HepG2 (cell line): ENCODE measurements around the gene MAGI1. TPM values are rescaled to one million over a fixed set of nuclear protein-coding genes. Genes with fewer than 3 reads are reported as not detected.
A peak's percentile ranks its signal among the peaks of the same experiment; 100 is the strongest.

Experiments
- ATAC-seq: fragments of 200-7000 bp; cut with Tn5 transposase; 3 replicates; pipeline ENCODE4 v1.9.1; 2020; ENCODE audit warnings: mild to moderate bottlenecking, moderate library complexity
- BruUV-seq: library from RNA; stranded (reverse); fragments of 400-500 nt; replicated peaks from 2 replicates; lab custom pipeline; 2021; lab: Mats Ljungman, UMichigan
- CTCF ChIA-PET: fragments of 300-600 bp; formaldehyde crosslinking; extraction: SDS; loops from one replicate; lab custom pipeline; 2021; ENCODE audit warnings: low total read pairs, inconsistent platforms, low intra/inter-chr PET ratio; lab: Yijun Ruan, JAX
- POLR2A ChIA-PET: fragments of 350-600 bp; sonication (Branson Sonifier 250); formaldehyde crosslinking; loops from one replicate; lab custom pipeline; 2020; ENCODE audit warnings: antibody characterized with exemption, inconsistent platforms; lab: Yijun Ruan, JAX
- DNase-seq: peaks from one replicate; pipeline ENCODE4 v3.0.0-alpha.2; 2015; ENCODE audit warnings: low spot score
- FAIRE-seq: peaks from 3 replicates; lab custom pipeline; 2011; peaks lifted over from hg19 to GRCh38; lab: Jason Lieb, UNC
- H2AFZ ChIP-seq: one replicate; pipeline ENCODE4 v1.6.1; 2011; ENCODE audit warnings: low read length, inconsistent platforms
- H3K27ac ChIP-seq: fragments of 300-600 bp; 3 replicates; pipeline ENCODE4 v1.8.0; 2011; ENCODE audit warnings: mixed run types, mild to moderate bottlenecking, mixed read lengths, low read length, inconsistent platforms; ENCODE audit not compliant: insufficient read depth; ENCODE audit errors: extremely low read length
- H3K27me3 ChIP-seq, 2 experiments: fragments of 200-600 bp in 1 of 2; 2 replicates in 1 of 2; 3 replicates in 1 of 2; pipeline versions ENCODE4 v1.6.0 to v1.8.0; 2011; ENCODE audit warnings: low read length in 2 of 2, mild to moderate bottlenecking in 2 of 2, moderate library complexity in 2 of 2, inconsistent platforms in 1 of 2; ENCODE audit not compliant: insufficient read depth in 2 of 2, control insufficient read depth in 1 of 2
- H3K36me3 ChIP-seq, 2 experiments: fragments of 200-600 bp in 1 of 2; replicated peaks in 1 of 2; 2 replicates in 1 of 2; 3 replicates in 1 of 2; pipeline versions ENCODE4 v1.5.1 to v1.8.0; 2011; ENCODE audit warnings: low read length in 2 of 2, inconsistent platforms in 1 of 2; ENCODE audit not compliant: insufficient read depth in 2 of 2, control insufficient read depth in 1 of 2
- H3K4me1 ChIP-seq: 2 replicates; pipeline ENCODE4 v1.5.1; 2012; ENCODE audit warnings: low read length, inconsistent platforms; ENCODE audit not compliant: insufficient read depth
- H3K4me2 ChIP-seq: 2 replicates; pipeline ENCODE4 v1.6.0; 2011; ENCODE audit warnings: low read depth, low read length, inconsistent platforms
- H3K4me3 ChIP-seq, 3 experiments: fragments of 200-600 bp in 1 of 3; sonication (generic), shearing (Covaris generic) in 1 of 3; replicated peaks in 1 of 3; 2 replicates each; pipeline ENCODE4 v1.5.1; 2011 to 2016; ENCODE audit warnings: low read length in 3 of 3, inconsistent platforms in 2 of 3, low read depth in 2 of 3, mild to moderate bottlenecking in 2 of 3, control low read depth in 1 of 3, mixed read lengths in 1 of 3; ENCODE audit not compliant: insufficient read depth in 1 of 3
- H3K79me2 ChIP-seq: one replicate; pipeline ENCODE4 v1.6.1; 2011; ENCODE audit warnings: low read length, inconsistent platforms; ENCODE audit not compliant: insufficient read depth
- H3K9ac ChIP-seq: 2 replicates; pipeline ENCODE4 v1.6.0; 2011; ENCODE audit warnings: mild to moderate bottlenecking, low read depth, low read length, inconsistent platforms; ENCODE audit not compliant: insufficient read depth
- H3K9me3 ChIP-seq: 2 replicates; pipeline ENCODE4 v1.5.1; 2012; ENCODE audit warnings: mild to moderate bottlenecking, low read length
- H4K20me1 ChIP-seq: 2 replicates; pipeline ENCODE4 v1.6.0; 2011; ENCODE audit warnings: inconsistent platforms, mild to moderate bottlenecking, low read length, moderate library complexity; ENCODE audit not compliant: insufficient read depth
- CEBPG ChIP-seq: IDR thresholded peaks from 2 replicates; pipeline ENCODE4 v1.6.1; 2016
- DR1 ChIP-seq: sonication (generic); formaldehyde crosslinking; IDR thresholded peaks from 2 replicates; pipeline ENCODE4 v1.8.0; 2021; ENCODE audit warnings: mild to moderate bottlenecking, missing genetic modification reagents, inconsistent platforms
- FOSL2 ChIP-seq: sonication (generic); formaldehyde crosslinking; IDR thresholded peaks from 2 replicates; pipeline ENCODE4 v1.4.0; 2020; ENCODE audit warnings: missing genetic modification reagents
- GATA4 ChIP-seq: sonication (generic); IDR thresholded peaks from 2 replicates; pipeline ENCODE4 v1.6.1; 2016; ENCODE audit warnings: antibody characterized with exemption, low read depth, borderline replicate concordance
- IKZF1 ChIP-seq: fragments of 450-650 bp; IDR thresholded peaks from 2 replicates; pipeline ENCODE4 v1.7.1; 2016
- JARID2 ChIP-seq: sonication (generic); formaldehyde crosslinking; IDR thresholded peaks from 2 replicates; pipeline ENCODE4 v1.8.1; 2023; ENCODE audit warnings: missing genetic modification reagents, inconsistent platforms; ENCODE audit not compliant: insufficient replicate concordance
- KMT2A ChIP-seq: sonication (generic); formaldehyde crosslinking; IDR thresholded peaks from 2 replicates; pipeline ENCODE4 v1.4.0; 2020; ENCODE audit warnings: missing genetic modification reagents
- MYC ChIP-seq: sonication (generic); formaldehyde crosslinking; IDR thresholded peaks from 2 replicates; pipeline ENCODE4 v1.9.0; 2021; ENCODE audit warnings: missing genetic modification reagents, borderline replicate concordance
- NCOA2 ChIP-seq: sonication (generic); formaldehyde crosslinking; IDR thresholded peaks from 2 replicates; pipeline ENCODE4 v1.8.0; 2022; ENCODE audit warnings: inconsistent platforms
- ONECUT2 ChIP-seq: sonication (generic); formaldehyde crosslinking; IDR thresholded peaks from 2 replicates; pipeline ENCODE4 v1.4.0; 2020; ENCODE audit warnings: missing genetic modification reagents
- ZNF274 ChIP-seq: sonication (generic); formaldehyde crosslinking; IDR thresholded peaks from 2 replicates; pipeline ENCODE4 v1.5.1; 2020; ENCODE audit warnings: mild to moderate bottlenecking, missing genetic modification reagents
- ZNF629 ChIP-seq: sonication (generic); formaldehyde crosslinking; conservative IDR thresholded peaks from 2 replicates; pipeline ENCODE4 v1.5.0; 2020; ENCODE audit warnings: missing genetic modification reagents
- ZNF749 ChIP-seq: sonication (generic); formaldehyde crosslinking; IDR thresholded peaks from 2 replicates; pipeline ENCODE4 v1.8.0; 2022; ENCODE audit warnings: mild to moderate bottlenecking, missing genetic modification reagents, moderate library complexity, borderline replicate concordance
- ZNF788 ChIP-seq: sonication (generic); formaldehyde crosslinking; IDR thresholded peaks from 2 replicates; pipeline ENCODE4 v1.5.0; 2020; ENCODE audit warnings: mild to moderate bottlenecking, missing genetic modification reagents, borderline replicate concordance
- ZNF878 ChIP-seq: sonication (generic); formaldehyde crosslinking; IDR thresholded peaks from 2 replicates; pipeline ENCODE4 v1.8.1; 2023; ENCODE audit warnings: mild to moderate bottlenecking, missing genetic modification reagents, moderate library complexity
- WGBS: methylation state at CpG from one replicate; pipeline ENCODE4 v1.1.6; 2017; ENCODE audit warnings: low lambda C conversion rate; 5-methylcytosine and 5-hydroxymethylcytosine counted together
- in situ Hi-C: cut with HindIII; loops from 2 replicates; pipeline ENCODE4 v1.10.0; 2017; ENCODE audit warnings: low pct_unique_long_range_greater_than_20kb; ENCODE audit not compliant: extremely low pct_ligation_motif_present
- intact Hi-C: fragments of 100-400 bp; cut with micrococcal nuclease; formaldehyde crosslinking; loops from one replicate; pipeline ENCODE4 v1.10.0; 2022; ENCODE audit not compliant: unreplicated experiment
- polyA plus RNA-seq, 8 experiments: library from polyadenylated mRNA; depleted of rRNA in 3 of 8; stranded (reverse) in 7 of 8; unstranded in 1 of 8; fragments of >200 nt; fragmentation: Illumina TruSeq in 4 of 8; extraction: Trizol in 4 of 8; gene quantifications; 2 replicates each; pipeline versions ENCODE4 v1.2.1 to v1.2.3, GENCODE V29; 2011 to 2016; ENCODE audit warnings: low read depth in 4 of 8, missing spikeins in 1 of 8, mixed read lengths in 1 of 8; ENCODE audit not compliant: insufficient read depth in 1 of 8
- total RNA-seq, 5 experiments: library from RNA; depleted of rRNA; stranded (reverse); fragments of >200 nt; fragmentation: Illumina TruSeq; extraction: Trizol; gene quantifications; 2 replicates each; pipeline ENCODE4 v1.2.3, GENCODE V29; 2016; ENCODE audit warnings: low read depth in 1 of 5
- TF ChIP-seq, protein P1 (sequence below), 2 experiments: fragments of 450-650 bp in 1 of 2; sonication (generic) in 1 of 2; formaldehyde crosslinking; IDR thresholded peaks; 2 replicates each; pipeline versions ENCODE4 v1.5.0 to v1.8.0; 2020 to 2022; ENCODE audit warnings: mild to moderate bottlenecking in 1 of 2, missing genetic modification reagents in 1 of 2
- TF ChIP-seq, protein P2 (sequence below): sonication (generic); formaldehyde crosslinking; IDR thresholded peaks from 2 replicates; pipeline ENCODE4 v1.9.0; 2022; ENCODE audit warnings: low read depth, missing genetic modification reagents

Gene MAGI1
- total and polyA plus RNA-seq, 2 of the 13 experiments (the other 11 are each of a cell fraction or from before 2014, with no cell fraction given), result 22.2 to 26.0 TPM

DNA sequence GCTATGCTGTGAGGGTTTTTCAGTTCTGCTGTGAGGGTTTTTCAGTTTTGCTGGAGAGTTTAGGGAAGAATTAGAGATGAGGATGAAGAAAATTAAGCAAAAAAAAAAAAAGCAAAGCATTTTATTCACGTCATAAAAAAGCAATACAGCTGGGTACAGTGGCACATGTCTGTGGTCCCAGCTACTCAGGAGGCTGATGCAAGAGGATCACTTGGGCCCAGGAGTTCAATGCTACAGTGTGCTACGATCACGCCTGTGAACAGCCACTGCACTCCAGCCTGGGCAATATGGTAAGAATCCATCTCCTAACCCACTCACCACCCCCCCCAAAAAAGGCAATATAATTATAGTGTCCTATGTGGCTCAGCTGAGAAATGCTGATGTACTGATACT is 162.7 kb downstream of the MAGI1 start:
- Histone ChIP-seq H3K9ac (no peak overlapping the region), H3K4me2 (no peak overlapping the region), H2AFZ (no peak overlapping the region), H3K36me3 (no peaks in the 10 kb centered on the region), H3K27ac (no peak overlapping the region), H3K4me3 (no peak overlapping the region), H4K20me1 (peaks cover 47% of the 10 kb centered on the region), H3K79me2 (peaks cover 72% of the 10 kb centered on the region), H3K27me3 (no peaks in the 10 kb centered on the region), H3K9me3 (no peaks in the 10 kb centered on the region), H3K4me1 (peaks cover 64% of the 10 kb centered on the region)
- in situ Hi-C loops (no loop called here), intact Hi-C loops (no loop called here)
- no TSS peak for BruUV-seq
- ATAC-seq (peak; percentile 50), FAIRE-seq (no peak), DNase-seq (no peak)
- ChIA-PET POLR2A (no interaction called here), CTCF (no interaction called here)
- whole genome bisulfite sequencing, result 80% methylated on average over 3 of the region's 3 CpGs
- TF ChIP-seq CEBPG (CRISPR knock-in tag) (peak; percentile 56; the same call in 1 of the 2 replicates), MYC (CRISPR knock-in tag) (no peak), KMT2A (CRISPR knock-in tag) (no peak)
- TF ChIP-seq, protein P1, sequence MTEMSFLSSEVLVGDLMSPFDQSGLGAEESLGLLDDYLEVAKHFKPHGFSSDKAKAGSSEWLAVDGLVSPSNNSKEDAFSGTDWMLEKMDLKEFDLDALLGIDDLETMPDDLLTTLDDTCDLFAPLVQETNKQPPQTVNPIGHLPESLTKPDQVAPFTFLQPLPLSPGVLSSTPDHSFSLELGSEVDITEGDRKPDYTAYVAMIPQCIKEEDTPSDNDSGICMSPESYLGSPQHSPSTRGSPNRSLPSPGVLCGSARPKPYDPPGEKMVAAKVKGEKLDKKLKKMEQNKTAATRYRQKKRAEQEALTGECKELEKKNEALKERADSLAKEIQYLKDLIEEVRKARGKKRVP (CRISPR knock-in tag; IDR thresholded peaks at IDR 0.05), result peak in 1 of 2 experiments; percentile 86; a peak in 2 of 4 replicates

DNA sequence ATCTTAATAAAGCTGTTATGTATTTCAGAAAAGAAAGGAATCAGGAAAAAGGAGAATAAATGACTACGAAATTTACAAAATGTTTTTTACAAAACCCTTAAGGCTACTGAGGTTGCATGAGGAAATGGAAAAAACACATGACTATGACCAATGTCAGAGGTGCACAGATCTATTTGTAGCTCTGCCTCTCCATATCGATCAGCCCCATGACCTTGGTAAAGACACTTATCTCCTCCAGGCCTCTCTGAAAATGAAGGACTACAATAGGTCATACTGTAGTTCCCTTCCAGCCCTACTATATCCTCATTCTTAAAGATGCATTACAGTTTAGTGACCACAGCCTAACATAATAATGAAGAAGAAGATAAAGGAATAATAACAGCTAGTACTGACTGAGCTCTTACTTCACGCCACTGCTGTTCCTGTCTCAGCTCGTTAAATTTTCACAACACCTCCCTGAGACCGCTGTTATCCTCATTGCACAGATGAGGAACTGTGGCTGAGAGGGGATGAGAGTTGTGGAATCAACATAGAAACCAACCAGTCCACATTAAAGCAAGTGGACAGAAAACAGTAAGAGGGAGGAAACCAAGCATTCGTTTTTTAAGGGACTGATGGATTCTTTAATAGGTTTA is 163.2 kb downstream of the MAGI1 start:
- intact Hi-C loops, result no loop called here
- no peak overlapping the region for H3K4me2 ChIP-seq
- DNase-seq, result peak; percentile 36
- no peak overlapping the region for H3K9ac ChIP-seq
- no peak overlapping the region for H2AFZ ChIP-seq
- H3K9me3 ChIP-seq, result no peaks in the 10 kb centered on the region
- ChIA-PET POLR2A (no interaction called here), CTCF (no interaction called here)
- peaks cover 68% of the 10 kb centered on the region for H3K4me1 ChIP-seq
- H3K4me3 ChIP-seq, result no peak overlapping the region
- peaks cover 72% of the 10 kb centered on the region for H3K79me2 ChIP-seq
- no peaks in the 10 kb centered on the region for H3K36me3 ChIP-seq
- FAIRE-seq, result no peak
- H4K20me1 ChIP-seq, result peaks cover 47% of the 10 kb centered on the region
- peak; percentile 82 for ATAC-seq
- H3K27ac ChIP-seq, result no peak overlapping the region
- no TSS peak for BruUV-seq
- no peaks in the 10 kb centered on the region for H3K27me3 ChIP-seq
- WGBS, result 58% methylated on average over 6 of the region's 6 CpGs
- in situ Hi-C loops, result no loop called here
- TF ChIP-seq ZNF274 (CRISPR knock-in tag), result no peak
- no peak for TF ChIP-seq JARID2 (CRISPR knock-in tag)
- TF ChIP-seq IKZF1, result no peak
- no peak for TF ChIP-seq ZNF749 (CRISPR knock-in tag)
- TF ChIP-seq ZNF629 (CRISPR knock-in tag), result no peak
- TF ChIP-seq DR1, result no peak
- 0 out of 2 replicates have a peak, but pooled peaks have one; percentile 16 for TF ChIP-seq NCOA2 (CRISPR knock-in tag)
- no peak for TF ChIP-seq ZNF788 (CRISPR knock-in tag)
- peak; percentile 94 for TF ChIP-seq ONECUT2 (CRISPR knock-in tag)
- TF ChIP-seq, protein P2, sequence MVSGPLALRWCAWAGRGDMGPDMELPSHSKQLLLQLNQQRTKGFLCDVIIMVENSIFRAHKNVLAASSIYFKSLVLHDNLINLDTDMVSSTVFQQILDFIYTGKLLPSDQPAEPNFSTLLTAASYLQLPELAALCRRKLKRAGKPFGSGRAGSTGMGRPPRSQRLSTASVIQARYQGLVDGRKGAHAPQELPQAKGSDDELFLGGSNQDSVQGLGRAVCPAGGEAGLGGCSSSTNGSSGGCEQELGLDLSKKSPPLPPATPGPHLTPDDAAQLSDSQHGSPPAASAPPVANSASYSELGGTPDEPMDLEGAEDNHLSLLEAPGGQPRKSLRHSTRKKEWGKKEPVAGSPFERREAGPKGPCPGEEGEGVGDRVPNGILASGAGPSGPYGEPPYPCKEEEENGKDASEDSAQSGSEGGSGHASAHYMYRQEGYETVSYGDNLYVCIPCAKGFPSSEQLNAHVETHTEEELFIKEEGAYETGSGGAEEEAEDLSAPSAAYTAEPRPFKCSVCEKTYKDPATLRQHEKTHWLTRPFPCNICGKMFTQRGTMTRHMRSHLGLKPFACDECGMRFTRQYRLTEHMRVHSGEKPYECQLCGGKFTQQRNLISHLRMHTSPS, result no peak
- TF ChIP-seq FOSL2 (CRISPR knock-in tag), result no peak
- no peak for TF ChIP-seq GATA4
- no peak for TF ChIP-seq ZNF878 (CRISPR knock-in tag)
